GM12874 (cell line): Measurements from ENCODE around the gene PTPRN2.

Experiments used
- TF ChIP-seq, protein P1 (sequence below): IDR thresholded peaks from 2 replicates; pipeline ENCODE4 v1.5.1; 2011; ENCODE audit warnings: low read depth, mild to moderate bottlenecking, control low read depth, low read length, moderate library complexity; ENCODE audit not compliant: insufficient read depth

The PTPRN2 gene

DNA sequence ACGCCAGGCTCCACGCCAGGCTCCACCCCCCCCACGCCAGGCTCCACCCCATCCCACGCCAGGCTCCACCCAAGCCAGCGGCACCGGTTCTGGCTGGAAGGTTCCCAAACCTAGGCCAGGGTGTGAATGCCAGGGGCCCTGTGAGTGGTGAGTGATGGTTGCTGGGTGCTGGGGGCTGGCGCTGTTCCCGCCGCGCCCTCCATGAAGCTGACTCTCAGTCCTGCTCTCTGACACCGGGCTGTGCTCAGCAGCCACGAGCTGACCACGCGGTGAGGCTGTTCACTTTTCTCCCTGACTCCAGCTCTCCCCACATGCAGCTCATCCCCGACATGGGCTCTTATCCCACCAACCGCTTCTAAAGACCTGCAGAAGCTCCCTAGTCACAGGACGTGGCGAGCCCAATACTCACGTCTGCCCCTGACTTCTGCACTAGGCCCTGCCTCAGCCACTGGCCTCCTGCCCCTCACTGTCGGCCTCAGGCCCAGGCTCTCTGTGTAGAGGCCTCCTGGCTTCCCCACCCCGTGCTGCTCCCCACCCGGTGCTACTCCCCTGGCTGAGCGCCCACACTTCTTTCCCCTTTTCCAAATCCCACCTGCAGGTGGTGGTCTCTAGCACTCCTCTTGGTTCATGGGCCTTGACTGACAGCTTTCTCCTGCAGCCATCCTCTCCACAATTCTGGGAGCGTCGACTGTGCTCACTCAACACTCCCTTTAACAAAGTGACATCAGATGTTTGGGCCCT, 603.0 kb downstream of the PTPRN2 start:
- TF ChIP-seq, protein P1, sequence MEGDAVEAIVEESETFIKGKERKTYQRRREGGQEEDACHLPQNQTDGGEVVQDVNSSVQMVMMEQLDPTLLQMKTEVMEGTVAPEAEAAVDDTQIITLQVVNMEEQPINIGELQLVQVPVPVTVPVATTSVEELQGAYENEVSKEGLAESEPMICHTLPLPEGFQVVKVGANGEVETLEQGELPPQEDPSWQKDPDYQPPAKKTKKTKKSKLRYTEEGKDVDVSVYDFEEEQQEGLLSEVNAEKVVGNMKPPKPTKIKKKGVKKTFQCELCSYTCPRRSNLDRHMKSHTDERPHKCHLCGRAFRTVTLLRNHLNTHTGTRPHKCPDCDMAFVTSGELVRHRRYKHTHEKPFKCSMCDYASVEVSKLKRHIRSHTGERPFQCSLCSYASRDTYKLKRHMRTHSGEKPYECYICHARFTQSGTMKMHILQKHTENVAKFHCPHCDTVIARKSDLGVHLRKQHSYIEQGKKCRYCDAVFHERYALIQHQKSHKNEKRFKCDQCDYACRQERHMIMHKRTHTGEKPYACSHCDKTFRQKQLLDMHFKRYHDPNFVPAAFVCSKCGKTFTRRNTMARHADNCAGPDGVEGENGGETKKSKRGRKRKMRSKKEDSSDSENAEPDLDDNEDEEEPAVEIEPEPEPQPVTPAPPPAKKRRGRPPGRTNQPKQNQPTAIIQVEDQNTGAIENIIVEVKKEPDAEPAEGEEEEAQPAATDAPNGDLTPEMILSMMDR: no peak

DNA sequence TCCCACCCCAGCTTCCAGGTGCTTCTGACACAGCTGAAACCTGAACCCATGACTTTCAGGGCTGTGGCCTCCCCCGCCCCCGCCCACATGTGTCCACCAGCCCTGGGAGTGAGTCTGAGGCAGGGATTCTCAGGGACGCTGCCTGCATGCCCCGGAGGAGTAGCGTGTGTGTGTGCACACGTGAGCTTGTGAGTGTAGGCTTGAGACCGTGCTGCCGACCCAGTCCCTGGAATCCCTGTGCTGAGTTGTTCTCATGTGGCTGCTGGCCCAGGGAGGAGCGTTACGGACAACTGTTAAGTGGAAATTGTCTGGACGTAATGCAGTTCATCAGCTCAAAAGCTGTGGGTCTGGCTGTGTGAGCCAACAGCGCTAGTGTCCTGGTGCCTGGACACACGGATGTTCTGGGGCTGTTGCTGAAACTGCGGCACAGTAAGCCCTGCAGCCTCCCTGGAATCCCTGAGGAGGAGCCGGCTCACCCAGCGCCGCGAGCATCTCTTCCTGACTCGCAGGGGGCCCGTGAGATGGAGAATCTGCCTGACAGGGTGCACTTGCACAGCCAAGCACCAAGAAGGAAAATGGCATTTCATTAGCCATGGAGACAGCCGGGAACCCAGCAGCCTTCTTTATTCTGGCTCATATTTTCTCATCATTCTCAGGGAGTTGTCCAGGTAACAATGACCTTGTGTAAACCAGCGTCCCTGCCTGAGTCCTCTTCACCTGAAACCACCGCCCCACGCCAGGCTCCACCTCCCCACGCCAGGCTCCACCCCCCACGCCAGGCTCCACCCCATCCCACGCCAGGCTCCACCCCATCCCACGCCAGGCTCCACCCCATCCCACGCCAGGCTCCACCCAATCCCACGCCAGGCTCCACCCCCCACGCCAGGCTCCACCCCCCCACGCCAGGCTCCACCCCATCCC, 603.9 kb downstream of the PTPRN2 start:
- TF ChIP-seq, protein P1: no peak

DNA sequence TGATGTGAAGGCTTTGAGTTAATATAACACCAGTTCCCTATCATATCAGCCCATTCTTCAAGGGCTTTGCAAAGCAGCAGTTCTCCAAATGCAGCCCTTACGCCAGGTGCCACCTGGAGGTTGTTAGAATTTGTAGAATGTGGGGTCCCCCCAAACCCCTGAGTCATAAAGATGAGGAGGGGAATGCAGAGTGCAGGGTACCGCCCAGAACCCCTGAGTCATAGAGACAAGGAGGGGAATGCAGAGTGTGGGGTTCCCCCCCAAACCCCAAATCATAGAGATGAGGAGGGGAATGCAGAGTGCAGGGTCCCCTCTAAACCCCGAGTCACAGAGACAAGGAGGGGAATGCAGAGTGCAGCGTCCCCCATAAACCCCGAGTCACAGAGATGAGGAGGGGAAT, 605.8 kb downstream of the PTPRN2 start:
- TF ChIP-seq, protein P1: no peak

DNA sequence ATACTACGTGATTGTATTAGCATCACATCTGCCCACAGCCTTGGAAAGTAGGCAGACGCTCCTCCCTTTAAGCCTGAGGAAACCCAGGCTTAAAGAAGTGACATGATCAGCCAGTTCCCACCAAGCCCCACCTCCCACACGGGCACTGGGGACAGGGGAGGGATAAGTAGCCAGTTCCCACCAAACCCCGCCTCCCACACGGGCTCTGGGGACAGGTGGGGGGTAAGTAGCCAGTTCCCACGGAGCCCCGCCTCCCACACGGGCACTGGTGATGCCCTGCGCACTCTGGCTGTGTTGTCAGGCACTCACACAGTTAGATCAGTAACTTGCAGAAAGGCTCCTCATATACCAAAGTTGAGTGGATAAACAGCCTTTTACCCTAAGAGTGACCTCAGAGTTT, 606.8 kb downstream of the PTPRN2 start:
- TF ChIP-seq, protein P1: no peak

DNA sequence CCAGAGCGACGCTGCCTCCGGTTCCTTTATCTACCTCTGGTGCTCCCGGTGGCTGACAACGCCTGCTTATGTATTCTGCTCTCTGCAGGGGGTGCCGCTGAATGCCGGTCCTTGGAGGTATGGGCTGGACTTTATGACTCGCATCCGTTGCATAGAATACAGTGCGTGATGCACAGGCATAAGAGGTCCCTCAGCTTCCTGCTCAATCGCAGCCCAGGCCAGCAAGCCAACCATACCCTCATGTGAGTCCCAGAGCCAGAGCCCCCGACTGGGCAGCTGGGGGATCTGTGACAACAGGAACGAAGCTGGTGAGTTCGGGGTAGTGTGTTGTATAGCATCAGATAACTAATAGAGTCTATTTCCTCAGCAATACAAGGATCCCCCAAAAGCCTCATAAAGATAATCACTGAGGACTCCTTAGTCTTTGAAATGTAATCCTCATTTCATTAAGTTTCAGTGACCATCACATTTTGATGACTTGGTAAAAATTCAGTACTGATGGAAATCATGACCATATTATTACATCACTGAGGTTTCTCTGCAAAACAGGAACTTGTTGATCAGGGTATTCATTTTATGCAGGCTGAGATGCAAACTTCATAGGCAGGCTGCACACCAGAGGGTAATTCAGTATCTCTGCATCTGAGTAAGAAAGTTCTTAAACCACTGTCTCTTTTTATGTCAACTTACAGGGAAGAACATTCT, 607.8 kb downstream of the PTPRN2 start:
- TF ChIP-seq, protein P1: no peak

DNA sequence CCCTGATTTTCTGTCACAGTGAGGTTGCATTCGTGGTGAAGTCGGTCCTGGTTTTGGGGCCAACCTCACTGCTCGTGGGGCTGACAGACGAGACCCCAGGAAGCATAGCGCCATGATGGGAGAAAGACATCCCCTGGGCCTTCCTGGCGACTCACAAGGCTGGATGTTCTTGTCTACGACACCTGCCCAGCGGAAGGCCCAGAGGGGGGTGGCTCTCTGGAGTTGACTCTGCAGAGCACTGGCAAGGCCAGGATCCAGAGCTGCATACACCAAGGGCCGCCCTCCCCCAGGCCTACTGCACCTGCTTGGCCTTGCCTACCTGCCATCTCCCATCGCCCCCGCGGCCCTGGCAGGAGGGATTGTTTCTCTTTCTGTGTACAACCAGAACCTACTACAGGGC, 608.9 kb downstream of the PTPRN2 start:
- TF ChIP-seq, protein P1: no peak

DNA sequence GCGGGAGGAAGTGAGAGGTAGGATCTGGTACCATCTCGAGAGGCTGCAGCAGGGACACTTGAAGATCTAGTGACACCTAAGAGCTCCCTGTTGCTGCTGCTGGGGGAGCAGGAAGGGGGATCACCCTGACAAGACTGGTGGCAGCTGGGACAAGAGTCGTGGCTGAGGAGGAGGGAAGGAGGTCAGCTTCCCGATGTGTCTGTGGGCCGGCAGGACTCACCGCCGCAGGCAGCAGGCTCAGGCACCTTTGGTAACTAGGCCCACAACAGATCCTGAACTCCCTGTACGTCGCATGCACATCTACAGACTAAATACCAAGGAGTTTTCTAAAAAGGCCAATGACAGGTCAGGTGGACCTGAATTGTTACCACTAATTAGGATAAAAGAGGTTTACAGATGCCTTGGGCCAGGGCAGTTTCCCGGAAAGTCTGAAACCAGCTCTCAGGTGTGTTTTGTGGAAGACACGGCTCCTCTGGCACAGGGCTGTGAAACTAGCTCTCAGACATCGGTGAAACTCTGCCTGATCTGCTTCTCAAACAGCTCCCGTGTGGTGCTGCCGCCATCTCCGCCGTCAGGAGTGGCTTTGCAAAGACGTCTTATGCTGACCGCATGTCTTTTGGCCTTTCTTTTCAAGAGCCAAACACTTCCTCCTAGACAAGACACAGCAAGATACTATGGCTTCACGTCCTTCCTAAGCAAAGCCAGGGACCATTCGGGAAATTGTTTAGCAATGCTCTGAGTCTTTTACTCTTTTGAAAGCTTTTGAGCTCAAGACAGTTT, 609.7 kb downstream of the PTPRN2 start:
- TF ChIP-seq, protein P1: no peak
